Epithelial cell of proximal tubule (primary cell): ENCODE results near the gene CUL7. TPM values are rescaled to one million over a fixed set of nuclear protein-coding genes. Genes with fewer than 3 reads are reported as not detected.
"Not testable (repeated sequence)": the region's sequence is repeated elsewhere in the genome, so short reads cannot be mapped to it uniquely, and the experiment has no call there.

Source experiments
- DNase-seq: peaks from one replicate; pipeline ENCODE4 v3.0.0-alpha.2; 2011; ENCODE audit warnings: low read depth
- H3K4me3 ChIP-seq: 2 replicates; pipeline ENCODE4 v1.5.1; 2011; ENCODE audit warnings: low read depth, mild to moderate bottlenecking, low read length
- CTCF ChIP-seq: conservative IDR thresholded peaks from 2 replicates; pipeline ENCODE4 v1.5.1; 2012; ENCODE audit warnings: low read depth, mild to moderate bottlenecking, low read length
- total RNA-seq: library from RNA; depleted of rRNA; stranded (reverse); fragments of >200 nt; gene quantifications from 2 replicates; pipeline ENCODE4 v1.2.3, GENCODE V29; 2015

CUL7 gene
- total RNA-seq, 1 donor from 2014 or later, result 20.5 TPM

- peak; percentile 60 for TF ChIP-seq CTCF
- DNase-seq, result no peak
- H3K4me3 ChIP-seq, result no peak overlapping the region
Measured at GRCh38 chr6:43009124-43009523, 44.5 kb downstream of the CUL7 start.

GRCh38 chr6:43007126-43007525 lies 46.5 kb downstream of the CUL7 start:
- no peak for TF ChIP-seq CTCF
- DNase-seq, result no peak
- H3K4me3 ChIP-seq, result no peak overlapping the region

- no peak overlapping the region for H3K4me3 ChIP-seq
- TF ChIP-seq CTCF, result no peak
- no peak for DNase-seq
Measured at GRCh38 chr6:43006251-43006650, 47.4 kb downstream of the CUL7 start.

- TF ChIP-seq CTCF, result no peak
- no peak overlapping the region for H3K4me3 ChIP-seq
- DNase-seq, result no peak
Measured at GRCh38 chr6:43005844-43006243, 47.8 kb downstream of the CUL7 start.

GRCh38 chr6:43001843-43002242 lies 51.8 kb downstream of the CUL7 start:
- DNase-seq, result no peak
- TF ChIP-seq CTCF, result no peak
- H3K4me3 ChIP-seq, result no peak overlapping the region

GRCh38 chr6:42998205-42998604 lies 55.4 kb downstream of the CUL7 start:
- H3K4me3 ChIP-seq, DNase-seq: not testable (repeated sequence)

- peak; percentile 22 for TF ChIP-seq CTCF
- H3K4me3 ChIP-seq, result no peak overlapping the region
- no peak for DNase-seq
Measured at GRCh38 chr6:42996513-42996912, 57.1 kb downstream of the CUL7 start.

GRCh38 chr6:42993445-42993844 lies 60.2 kb downstream of the CUL7 start:
- H3K4me3 ChIP-seq, result no peak overlapping the region
- no peak for DNase-seq
- no peak for TF ChIP-seq CTCF
